A549 (cell line): ENCODE data around the gene GAL3ST1.

ENCODE experiments used
- CHD4 ChIP-seq: fragments of 200-600 bp; sonication (generic); IDR thresholded peaks from 2 replicates; pipeline ENCODE4 v1.6.1; 2016; ENCODE audit warnings: antibody characterized with exemption, mild to moderate bottlenecking, borderline replicate concordance
- CTCF ChIP-seq: fragments of >200 bp; sonication (Bioruptor Twin); formaldehyde crosslinking; IDR thresholded peaks from 3 replicates; pipeline ENCODE4 v1.5.1; 2016
- EP300 ChIP-seq, 2 experiments: fragments of >200 bp; sonication (Bioruptor Twin); formaldehyde crosslinking; IDR thresholded peaks; 2 replicates in 1 of 2; 3 replicates in 1 of 2; pipeline ENCODE4 v1.6.1; 2016 to 2017
- ESRRA ChIP-seq: fragments of 150-350 bp; IDR thresholded peaks from 2 replicates; pipeline ENCODE4 v1.6.1; 2014; ENCODE audit warnings: mild to moderate bottlenecking, low read length, borderline replicate concordance
- FOSL2 ChIP-seq, 2 experiments: fragments of 450-650 bp in 1 of 2; fragments of >200 bp in 1 of 2; sonication (Bioruptor Twin) in 1 of 2; formaldehyde crosslinking; IDR thresholded peaks; 2 replicates each; pipeline versions ENCODE4 v1.5.0 to v1.6.1; 2016 to 2020; ENCODE audit warnings: mild to moderate bottlenecking in 1 of 2, moderate library complexity in 1 of 2
- MAX ChIP-seq: IDR thresholded peaks from 2 replicates; pipeline ENCODE4 v1.6.1; 2012
- POLR2A ChIP-seq: IDR thresholded peaks from 2 replicates; pipeline ENCODE4 v1.6.1; 2012; ENCODE audit warnings: mild to moderate bottlenecking, low read length
- ZSCAN20 ChIP-seq: fragments of 250-450 bp; sonication (Bioruptor Pico); IDR thresholded peaks from 2 replicates; pipeline ENCODE4 v1.8.0; 2022; ENCODE audit warnings: mild to moderate bottlenecking, moderate library complexity

GRCh38 chr22:30507670-30508069 is 66.8 kb downstream of the GAL3ST1 start:
- no peak for TF ChIP-seq EP300 (IDR thresholded peaks at IDR 0.05)
- TF ChIP-seq ESRRA, result no peak
- no peak for TF ChIP-seq CTCF
- TF ChIP-seq CHD4, result no peak
- TF ChIP-seq POLR2A, result no peak
- no peak for TF ChIP-seq FOSL2 (IDR thresholded peaks at IDR 0.05)
- no peak for TF ChIP-seq FOSL2 (CRISPR knock-in tag; IDR thresholded peaks at IDR 0.05)
- no peak for TF ChIP-seq ZSCAN20 (CRISPR knock-in tag)
- TF ChIP-seq MAX, result no peak
